SU-DHL-6 (cell line): Measurements from ENCODE around the gene FRRS1L.

Source experiments
- EZH2phosphoT487 ChIP-seq: fragments of 200-600 bp; sonication (generic), shearing (Covaris generic); conservative IDR thresholded peaks from 2 replicates; pipeline ENCODE4 v1.6.1; 2018; ENCODE audit warnings: mild to moderate bottlenecking, antibody characterized with exemption, low read length, moderate library complexity, mixed read lengths
- TF ChIP-seq, protein P1 (sequence below): fragments of 200-600 bp; sonication (generic); IDR thresholded peaks from one replicate; pipeline ENCODE4 v1.5.1; 2017; ENCODE audit warnings: antibody characterized with exemption, mild to moderate bottlenecking, low read length, moderate library complexity; ENCODE audit not compliant: insufficient read depth, poor library complexity, severe bottlenecking

DNA sequence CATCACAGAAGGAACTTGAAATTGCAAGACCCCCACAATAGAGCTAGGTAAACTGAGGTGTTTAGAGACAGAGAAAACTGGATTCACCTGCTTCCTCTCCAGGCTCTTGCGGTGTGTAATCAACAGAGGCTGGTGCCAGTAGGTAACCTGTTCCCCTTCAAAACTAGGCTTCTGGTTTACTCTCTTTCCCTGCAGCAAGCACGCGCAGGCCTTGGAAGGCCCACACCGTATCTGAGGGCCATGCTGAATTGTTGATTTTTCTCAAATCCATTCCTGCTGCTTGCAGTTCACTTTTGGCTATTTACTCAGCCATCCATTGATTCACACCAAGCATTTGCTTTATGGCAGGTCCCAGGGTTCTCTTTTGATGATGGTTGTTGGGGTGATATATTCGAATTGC, 667 bp upstream of the FRRS1L start:
- TF ChIP-seq EZH2phosphoT487: no peak
- TF ChIP-seq, protein P1, sequence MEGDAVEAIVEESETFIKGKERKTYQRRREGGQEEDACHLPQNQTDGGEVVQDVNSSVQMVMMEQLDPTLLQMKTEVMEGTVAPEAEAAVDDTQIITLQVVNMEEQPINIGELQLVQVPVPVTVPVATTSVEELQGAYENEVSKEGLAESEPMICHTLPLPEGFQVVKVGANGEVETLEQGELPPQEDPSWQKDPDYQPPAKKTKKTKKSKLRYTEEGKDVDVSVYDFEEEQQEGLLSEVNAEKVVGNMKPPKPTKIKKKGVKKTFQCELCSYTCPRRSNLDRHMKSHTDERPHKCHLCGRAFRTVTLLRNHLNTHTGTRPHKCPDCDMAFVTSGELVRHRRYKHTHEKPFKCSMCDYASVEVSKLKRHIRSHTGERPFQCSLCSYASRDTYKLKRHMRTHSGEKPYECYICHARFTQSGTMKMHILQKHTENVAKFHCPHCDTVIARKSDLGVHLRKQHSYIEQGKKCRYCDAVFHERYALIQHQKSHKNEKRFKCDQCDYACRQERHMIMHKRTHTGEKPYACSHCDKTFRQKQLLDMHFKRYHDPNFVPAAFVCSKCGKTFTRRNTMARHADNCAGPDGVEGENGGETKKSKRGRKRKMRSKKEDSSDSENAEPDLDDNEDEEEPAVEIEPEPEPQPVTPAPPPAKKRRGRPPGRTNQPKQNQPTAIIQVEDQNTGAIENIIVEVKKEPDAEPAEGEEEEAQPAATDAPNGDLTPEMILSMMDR: no peak
